Uterus (tissue), 4 donors: ENCODE data around the gene CCDC40. TPM values are rescaled to one million over a fixed set of nuclear protein-coding genes. Genes with fewer than 3 reads are reported as not detected.
A peak's percentile ranks its signal among the peaks of the same experiment; 100 is the strongest.

Experiments
- DNase-seq, 2 donors: peaks; one replicate each; pipeline ENCODE4 v3.0.0-alpha.2; 2019 to 2020
- H3K27ac ChIP-seq, 2 donors: fragments of 200-600 bp; sonication (generic); 1 replicate in 1 of 2; 2 replicates in 1 of 2; pipeline ENCODE4 v1.5.1; 2016 to 2018
- H3K27me3 ChIP-seq, 2 donors: fragments of 200-600 bp; sonication (generic); one replicate each; pipeline ENCODE4 v1.5.1; 2018 to 2019; ENCODE audit warnings: control low read depth in 1 of 2
- H3K36me3 ChIP-seq, 2 donors: fragments of 200-600 bp; sonication (generic); one replicate each; pipeline ENCODE4 v1.5.1; 2019; ENCODE audit warnings: control low read depth in 1 of 2
- H3K4me1 ChIP-seq, 2 donors: fragments of 200-600 bp; sonication (generic); one replicate each; pipeline ENCODE4 v1.5.1; 2018 to 2019; ENCODE audit warnings: control low read depth in 1 of 2
- H3K4me3 ChIP-seq, 2 donors: fragments of 200-600 bp; sonication (generic); 1 replicate in 1 of 2; 2 replicates in 1 of 2; pipeline ENCODE4 v1.5.1; 2018 to 2019; ENCODE audit warnings: mild to moderate bottlenecking in 1 of 2
- H3K9me3 ChIP-seq, 2 donors: fragments of 200-600 bp; sonication (generic); one replicate each; pipeline ENCODE4 v1.5.1; 2019; ENCODE audit warnings: control low read depth in 1 of 2
- POLR2A ChIP-seq, 2 donors: fragments of 450-650 bp; IDR thresholded peaks; one replicate each; pipeline ENCODE4 v1.6.1; 2016; ENCODE audit warnings: antibody characterized with exemption in 2 of 2, mild to moderate bottlenecking in 1 of 2, moderate library complexity in 1 of 2
- intact Hi-C: fragments of 100-400 bp; cut with DNase I; formaldehyde crosslinking; loops from one replicate; pipeline ENCODE4 v1.15.1; 2023; ENCODE audit warnings: low total_unique reads
- total RNA-seq, 4 donors: library from RNA; depleted of rRNA in 3 of 4; stranded (reverse); fragments of >200 nt in 3 of 4; gene quantifications; one replicate each; pipeline versions ENCODE4 v1.1.0 to v1.2.4, GENCODE V29; 2014 to 2023
- TF ChIP-seq, protein P1 (sequence below), 4 experiments: fragments of 200-600 bp in 2 of 4; fragments of 450-650 bp in 2 of 4; sonication (generic) in 2 of 4; IDR thresholded peaks; one replicate each; pipeline ENCODE4 v1.5.1; 2016 to 2019; ENCODE audit warnings: antibody characterized with exemption in 4 of 4, mild to moderate bottlenecking in 2 of 4, moderate library complexity in 1 of 4
- donor health status: DM: yes; HTN: yes; CAD: no.

The CCDC40 gene
- total RNA-seq, 4 donors from 2014 or later = 0.88 to 16.6 (median 4.8) TPM

DNA sequence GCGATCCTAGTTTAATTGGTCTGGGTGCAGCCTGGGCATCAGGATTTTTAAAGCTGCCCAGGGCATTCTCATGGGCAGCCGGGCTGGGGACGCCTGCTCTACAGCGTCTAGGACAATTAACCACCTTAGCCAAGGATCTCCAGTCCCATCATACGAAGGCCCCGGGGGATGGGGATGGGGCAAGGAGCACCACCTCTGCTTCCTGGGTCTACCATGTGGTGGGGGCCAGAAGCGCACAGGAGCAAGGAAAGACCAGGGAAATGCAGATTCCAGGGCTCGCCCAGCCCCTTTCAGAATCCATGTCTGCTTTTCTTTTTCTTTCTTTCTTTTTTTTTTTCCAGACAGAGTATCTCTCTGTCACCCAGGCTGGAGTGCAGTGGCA is 30.1 kb upstream of the CCDC40 start:
- no peak overlapping the region for H3K27ac ChIP-seq
- no peaks in the 10 kb centered on the region for H3K27me3 ChIP-seq
- intact Hi-C loops = loop anchor here (10.0 kb wide), 1 partner anchor 58 kb away; no protein-coding TSS in a partner anchor
- no peak for TF ChIP-seq POLR2A (IDR thresholded peaks at IDR 0.05)
- TF ChIP-seq, protein P1, sequence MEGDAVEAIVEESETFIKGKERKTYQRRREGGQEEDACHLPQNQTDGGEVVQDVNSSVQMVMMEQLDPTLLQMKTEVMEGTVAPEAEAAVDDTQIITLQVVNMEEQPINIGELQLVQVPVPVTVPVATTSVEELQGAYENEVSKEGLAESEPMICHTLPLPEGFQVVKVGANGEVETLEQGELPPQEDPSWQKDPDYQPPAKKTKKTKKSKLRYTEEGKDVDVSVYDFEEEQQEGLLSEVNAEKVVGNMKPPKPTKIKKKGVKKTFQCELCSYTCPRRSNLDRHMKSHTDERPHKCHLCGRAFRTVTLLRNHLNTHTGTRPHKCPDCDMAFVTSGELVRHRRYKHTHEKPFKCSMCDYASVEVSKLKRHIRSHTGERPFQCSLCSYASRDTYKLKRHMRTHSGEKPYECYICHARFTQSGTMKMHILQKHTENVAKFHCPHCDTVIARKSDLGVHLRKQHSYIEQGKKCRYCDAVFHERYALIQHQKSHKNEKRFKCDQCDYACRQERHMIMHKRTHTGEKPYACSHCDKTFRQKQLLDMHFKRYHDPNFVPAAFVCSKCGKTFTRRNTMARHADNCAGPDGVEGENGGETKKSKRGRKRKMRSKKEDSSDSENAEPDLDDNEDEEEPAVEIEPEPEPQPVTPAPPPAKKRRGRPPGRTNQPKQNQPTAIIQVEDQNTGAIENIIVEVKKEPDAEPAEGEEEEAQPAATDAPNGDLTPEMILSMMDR (IDR thresholded peaks at IDR 0.05) = no peak
- H3K36me3 ChIP-seq = no peaks in the 10 kb centered on the region
- H3K4me3 ChIP-seq = no peak overlapping the region
- DNase-seq = no peak
- H3K4me1 ChIP-seq = no peaks in the 10 kb centered on the region
- H3K9me3 ChIP-seq = no peaks in the 10 kb centered on the region

DNA sequence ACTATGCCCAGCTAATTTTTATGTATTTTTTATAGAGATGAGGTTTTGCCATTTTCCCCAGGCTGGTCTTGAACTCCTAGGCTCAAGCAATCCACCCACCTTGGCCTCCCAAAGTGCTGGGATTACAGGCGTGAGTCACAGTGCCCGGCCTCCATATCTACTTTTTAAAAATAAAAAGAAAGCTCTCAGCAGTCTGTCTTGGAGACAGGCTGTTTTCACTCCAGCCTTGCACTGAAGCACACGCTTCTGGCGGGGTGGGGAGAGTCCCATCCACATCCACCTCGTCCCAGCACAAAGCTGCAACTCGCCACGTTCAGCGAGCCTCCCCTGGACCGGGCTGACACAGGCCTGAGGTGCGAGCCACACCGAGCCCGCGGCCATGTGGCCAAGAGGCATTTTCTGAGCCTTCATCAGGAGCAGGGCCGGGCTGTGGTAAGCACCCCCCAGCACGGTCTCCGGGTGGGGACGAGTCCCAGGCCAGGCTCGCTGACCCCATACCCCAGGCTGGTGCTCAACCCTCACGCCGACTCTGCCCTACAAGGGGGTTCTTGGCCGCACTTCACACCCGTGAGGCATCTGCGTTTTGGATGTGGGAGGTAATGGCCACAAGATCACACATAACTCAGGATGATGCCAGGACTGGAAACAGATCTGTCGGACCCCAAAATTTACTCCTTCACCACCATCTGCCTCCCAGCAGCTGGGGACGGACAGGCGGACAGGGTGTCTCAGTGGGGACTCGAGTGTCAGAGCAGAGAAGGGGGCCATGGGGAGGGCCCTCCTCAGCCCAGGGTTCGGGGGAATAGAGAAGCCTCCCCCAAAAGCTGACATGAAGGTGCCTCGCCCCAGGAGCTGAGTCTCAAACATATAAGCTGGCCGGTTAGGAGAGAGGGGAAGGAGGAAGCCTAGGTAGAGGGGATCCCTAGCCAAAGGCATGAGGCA is 29.4 kb upstream of the CCDC40 start:
- Histone ChIP-seq H3K27me3 (no peaks in the 10 kb centered on the region), H3K9me3 (no peaks in the 10 kb centered on the region), H3K4me1 (no peaks in the 10 kb centered on the region), H3K36me3 (no peaks in the 10 kb centered on the region), H3K27ac (no peak overlapping the region), H3K4me3 (no peak overlapping the region)
- no peak for DNase-seq
- intact Hi-C loops = loop anchor here (10.0 kb wide), 1 partner anchor 58 kb away; no protein-coding TSS in a partner anchor
- no peak for TF ChIP-seq POLR2A (IDR thresholded peaks at IDR 0.05)
- TF ChIP-seq, protein P1 (IDR thresholded peaks at IDR 0.05) = no peak

DNA sequence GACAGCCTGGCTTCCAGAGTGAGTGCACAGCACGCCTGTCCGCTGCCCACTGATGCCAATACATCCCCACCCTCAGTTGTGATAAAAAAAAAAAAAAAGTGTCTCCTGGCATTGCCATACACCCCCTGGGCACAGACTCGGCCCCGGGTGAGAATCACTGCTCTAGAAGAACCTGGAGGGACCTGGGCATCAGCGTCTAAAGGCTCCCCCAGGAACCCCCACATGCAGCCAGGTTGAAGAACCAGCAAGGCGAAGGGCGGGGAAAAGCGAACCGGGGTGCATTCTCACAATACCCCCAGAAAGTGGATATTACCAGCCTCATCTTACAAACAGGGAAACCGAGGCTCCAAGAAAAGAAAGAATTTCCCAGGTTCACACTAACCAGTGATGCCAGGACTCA is 28.5 kb upstream of the CCDC40 start:
- no peaks in the 10 kb centered on the region for H3K36me3 ChIP-seq
- H3K27ac ChIP-seq = no peak overlapping the region
- H3K9me3 ChIP-seq = no peaks in the 10 kb centered on the region
- no peaks in the 10 kb centered on the region for H3K27me3 ChIP-seq
- H3K4me3 ChIP-seq = no peak overlapping the region
- intact Hi-C loops = loop anchor here (10.0 kb wide), 1 partner anchor 57 kb away; no protein-coding TSS in a partner anchor
- TF ChIP-seq, protein P1 (IDR thresholded peaks at IDR 0.05) = no peak
- TF ChIP-seq POLR2A (IDR thresholded peaks at IDR 0.05) = no peak
- DNase-seq = no peak
- no peaks in the 10 kb centered on the region for H3K4me1 ChIP-seq

DNA sequence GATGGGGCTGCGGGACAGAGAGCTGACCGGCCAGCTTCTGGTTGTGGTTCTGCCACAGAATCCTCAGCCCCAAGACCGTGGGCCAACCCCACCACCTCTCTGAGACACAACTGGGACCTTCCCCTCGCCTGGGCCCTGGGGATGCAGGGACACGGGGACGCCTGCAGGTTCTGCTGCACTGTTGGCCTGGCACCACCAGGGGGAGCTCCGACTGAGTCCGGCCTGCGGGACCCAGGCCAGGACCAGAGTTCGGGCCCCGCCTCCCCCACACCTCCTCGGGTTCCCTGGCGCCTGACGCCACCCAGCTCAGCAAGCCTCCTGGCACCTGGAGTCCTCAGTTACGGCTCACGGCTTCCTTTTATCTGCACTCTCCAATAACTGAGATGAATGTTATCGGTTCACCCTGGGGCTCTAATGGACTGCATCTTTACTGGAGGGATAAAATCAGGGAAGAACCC is 28.0 kb upstream of the CCDC40 start:
- intact Hi-C loops = loop anchor here (10.0 kb wide), 1 partner anchor 56 kb away; no protein-coding TSS in a partner anchor
- peak; percentile 78 to 80 for DNase-seq
- Histone ChIP-seq H3K27ac (no peak overlapping the region), H3K36me3 (no peaks in the 10 kb centered on the region), H3K27me3 (no peaks in the 10 kb centered on the region), H3K4me3 (no peak overlapping the region), H3K9me3 (no peaks in the 10 kb centered on the region), H3K4me1 (no peaks in the 10 kb centered on the region)
- TF ChIP-seq, protein P1 (IDR thresholded peaks at IDR 0.05) = peak; percentile 88 to 94 (median 92)
- TF ChIP-seq POLR2A (IDR thresholded peaks at IDR 0.05) = no peak

DNA sequence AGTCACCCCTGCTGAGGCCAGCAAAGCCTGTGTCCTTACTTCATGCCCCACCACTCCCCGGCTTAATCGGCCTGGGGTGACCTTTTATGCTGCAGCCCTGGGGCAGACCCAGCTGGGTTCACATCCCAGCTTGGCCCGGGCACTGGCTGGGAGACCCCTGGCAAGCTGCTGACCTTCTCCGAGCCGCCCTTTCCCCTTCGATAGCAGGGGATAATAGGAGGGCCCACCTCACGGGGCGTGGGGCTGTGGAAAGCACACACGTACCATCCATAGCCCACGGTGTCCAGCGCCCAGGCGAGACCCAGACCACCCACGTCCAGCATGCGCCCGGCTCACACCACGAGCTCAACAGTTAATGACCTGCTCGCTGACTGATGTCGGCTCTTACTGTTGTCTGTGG is 27.6 kb upstream of the CCDC40 start:
- Histone ChIP-seq H3K9me3 (no peaks in the 10 kb centered on the region), H3K4me3 (no peak overlapping the region), H3K27ac (no peak overlapping the region), H3K36me3 (no peaks in the 10 kb centered on the region), H3K27me3 (no peaks in the 10 kb centered on the region), H3K4me1 (no peaks in the 10 kb centered on the region)
- TF ChIP-seq, protein P1 (IDR thresholded peaks at IDR 0.05) = no peak
- TF ChIP-seq POLR2A (IDR thresholded peaks at IDR 0.05) = no peak
- intact Hi-C loops = loop anchor here (10.0 kb wide), 1 partner anchor 56 kb away; no protein-coding TSS in a partner anchor
- no peak for DNase-seq
